ENCODE data around the gene CD55. TPM values are rescaled to one million over a fixed set of nuclear protein-coding genes. Genes with fewer than 3 reads are reported as not detected.
A peak's percentile ranks its signal among the peaks of the same experiment; 100 is the strongest.

The CD55 gene
- 61.9 TPM for total RNA-seq
- long read RNA-seq, transcript CD55-204 (10 exons, 2,892 nt) = major isoform, 58 of 97 reads
- long read RNA-seq, transcript CD55-203 (10 exons, 1,691 nt) = minor isoform, 10 of 97 reads
- long read RNA-seq, transcript CD55-201 (11 exons, 2,220 nt) = minor isoform, 14 of 97 reads
- long read RNA-seq, partial matches to known transcripts = 0 of 97 reads
- long read RNA-seq, other reads (novel, unspliced or antisense) = 15 of 97 reads

DNA sequence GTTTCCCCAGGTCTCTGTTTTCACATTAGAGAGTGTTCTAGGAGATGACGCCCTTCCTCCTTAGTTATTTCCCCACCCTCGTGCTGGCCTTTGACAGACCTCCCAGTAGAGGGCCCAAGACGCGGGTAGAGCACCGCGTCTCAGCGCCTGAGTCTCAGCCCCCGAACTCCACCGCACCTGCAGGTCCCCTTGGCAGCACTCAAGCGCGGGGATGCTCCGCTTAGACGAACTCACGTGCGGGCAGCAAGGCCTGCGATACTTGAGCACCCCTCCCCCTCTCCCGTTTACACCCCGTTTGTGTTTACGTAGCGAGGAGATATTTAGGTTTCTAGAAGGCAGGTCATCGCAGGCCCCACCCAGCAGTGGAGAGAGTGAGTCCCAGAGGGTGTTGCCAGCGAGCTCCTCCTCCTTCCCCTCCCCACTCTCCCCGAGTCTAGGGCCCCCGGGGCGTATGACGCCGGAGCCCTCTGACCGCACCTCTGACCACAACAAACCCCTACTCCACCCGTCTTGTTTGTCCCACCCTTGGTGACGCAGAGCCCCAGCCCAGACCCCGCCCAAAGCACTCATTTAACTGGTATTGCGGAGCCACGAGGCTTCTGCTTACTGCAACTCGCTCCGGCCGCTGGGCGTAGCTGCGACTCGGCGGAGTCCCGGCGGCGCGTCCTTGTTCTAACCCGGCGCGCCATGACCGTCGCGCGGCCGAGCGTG lies at the start of gene CD55:
Gene CD55, plus strand, starts transcription at position 600 of the 711 bp plus-strand sequence. Its CDS starts 88 bp downstream, at position 688.
- intact Hi-C loops (cut with DNase I) = loop anchor here (5.0 to 10.0 kb wide), 4 partner anchors 39 to 269 kb away; partner anchors contain the start of genes PFKFB2 and YOD1
- peak; percentile 99 for DNase-seq (ENCODE audit: low spot score)

- intact Hi-C loops (cut with DNase I) = no loop called here
- DNase-seq (ENCODE audit: low spot score) = no peak
Observed at GRCh38 chr1:207274882-207275281, 46.6 kb upstream of the CD55 start.

GRCh38 chr1:207276465-207276864 lies 45.0 kb upstream of the CD55 start:
- intact Hi-C loops (cut with DNase I) = no loop called here
- DNase-seq (ENCODE audit: low spot score) = no peak

GRCh38 chr1:207277241-207277640 lies 44.2 kb upstream of the CD55 start:
- DNase-seq (ENCODE audit: low spot score) = no peak
- intact Hi-C loops (cut with DNase I) = no loop called here

DNA sequence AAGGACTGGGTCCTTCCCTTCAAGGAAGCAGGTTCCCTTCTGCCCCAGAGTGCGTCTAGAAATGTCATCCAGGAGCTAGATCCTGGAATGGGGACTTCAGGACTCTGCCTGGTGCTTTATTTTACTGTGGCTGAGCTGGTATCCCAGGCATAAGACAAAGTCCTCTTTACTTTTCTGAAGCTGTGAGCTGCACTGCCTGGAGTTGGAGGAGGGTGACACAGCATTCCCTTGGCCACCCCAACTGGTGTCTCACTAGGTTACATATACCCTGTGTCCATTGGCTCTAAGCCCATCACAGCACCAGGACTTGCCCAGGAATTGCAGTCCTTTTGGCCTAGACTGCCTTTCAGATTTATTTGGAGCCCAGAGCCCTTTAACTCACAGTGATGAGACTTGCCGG lies 41.8 kb upstream of the CD55 start:
- intact Hi-C loops (cut with DNase I) = loop anchor here (5.0 kb wide), 1 partner anchor 43 kb away; the partner anchor contains the start of gene CD55
- DNase-seq (ENCODE audit: low spot score) = no peak

DNA sequence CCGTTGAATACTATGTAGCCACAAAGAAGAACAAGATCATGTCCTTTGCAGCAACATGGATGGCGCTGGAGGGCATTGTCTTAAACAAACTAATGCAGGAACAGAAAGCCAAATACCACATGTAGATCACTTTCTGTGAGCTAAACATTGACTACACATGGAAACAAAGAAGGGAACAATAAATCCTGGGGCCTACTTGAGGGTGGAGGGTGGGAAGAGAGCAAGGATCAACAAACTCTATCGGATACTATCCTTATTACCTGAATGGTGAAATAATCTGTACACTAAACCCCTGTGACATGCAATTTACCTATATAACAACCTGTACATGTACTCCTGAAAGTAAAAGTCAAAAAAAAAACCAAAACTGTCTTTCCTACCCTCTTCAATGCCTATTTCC lies 40.8 kb upstream of the CD55 start:
- DNase-seq (ENCODE audit: low spot score) = no peak
- intact Hi-C loops (cut with DNase I) = loop anchor here (5.0 kb wide), 1 partner anchor 42 kb away; the partner anchor contains the start of gene CD55

DNA sequence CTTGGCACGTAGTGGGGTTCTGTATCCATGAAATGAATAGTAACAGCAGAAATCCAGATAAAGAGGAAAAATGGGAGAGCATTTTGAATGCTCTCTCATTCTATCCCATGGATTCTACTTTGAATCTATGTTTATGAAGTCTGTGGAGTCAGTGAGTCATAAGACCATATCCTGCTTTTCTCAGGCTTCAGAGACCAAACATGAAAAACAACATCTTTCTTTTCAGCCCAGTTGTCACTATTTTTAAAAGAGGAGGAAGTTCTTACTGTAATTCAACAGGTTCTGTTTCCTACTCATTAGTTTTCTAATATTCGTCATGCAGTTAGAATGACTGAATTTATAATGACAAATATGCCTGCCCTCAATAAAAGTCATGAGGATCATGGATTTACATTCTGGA lies 39.4 kb upstream of the CD55 start:
- no peak for DNase-seq (ENCODE audit: low spot score)
- intact Hi-C loops (cut with DNase I) = loop anchor here (2.0 to 5.0 kb wide), 2 partner anchors 40 to 77 kb away; partner anchors contain the start of gene CD55

- DNase-seq (ENCODE audit: low spot score) = no peak
- intact Hi-C loops (cut with DNase I) = loop anchor here (2.0 to 5.0 kb wide), 2 partner anchors 40 to 78 kb away; partner anchors contain the start of gene CD55
Observed at GRCh38 chr1:207282496-207283380, 38.7 kb upstream of the CD55 start.

DNA sequence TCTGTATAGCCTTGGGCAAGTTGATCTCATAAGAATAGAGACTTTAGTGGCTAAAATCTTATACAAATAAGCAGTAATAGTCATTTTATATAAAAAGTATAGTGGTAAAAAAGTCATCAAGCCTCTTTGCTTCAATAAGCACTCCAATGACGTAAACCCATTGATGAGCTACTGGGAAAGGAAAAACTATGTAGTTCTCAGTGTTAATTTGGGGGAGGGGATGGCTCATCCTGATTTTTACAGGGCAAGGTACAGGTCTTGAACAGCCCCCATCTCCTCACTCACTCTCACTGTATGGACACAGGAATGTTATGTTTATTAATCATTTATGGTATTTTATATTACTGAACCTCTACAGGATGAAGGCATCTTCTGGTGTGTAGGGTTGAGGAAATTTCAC lies 38.1 kb upstream of the CD55 start:
- intact Hi-C loops (cut with DNase I) = loop anchor here (2.0 to 5.0 kb wide), 2 partner anchors 39 to 79 kb away; partner anchors contain the start of gene CD55
- no peak for DNase-seq (ENCODE audit: low spot score)

GRCh38 chr1:207284209-207284897 lies 37.1 kb upstream of the CD55 start:
- DNase-seq (ENCODE audit: low spot score) = no peak
- intact Hi-C loops (cut with DNase I) = loop anchor here (5.0 kb wide), 1 partner anchor 38 kb away; the partner anchor contains the start of gene CD55

GRCh38 chr1:207286786-207287468 lies 34.6 kb upstream of the CD55 start:
- no peak for DNase-seq (ENCODE audit: low spot score)
- intact Hi-C loops (cut with DNase I) = no loop called here

GRCh38 chr1:207288315-207288714 lies 33.2 kb upstream of the CD55 start:
- intact Hi-C loops (cut with DNase I) = no loop called here
- no peak for DNase-seq (ENCODE audit: low spot score)

GRCh38 chr1:207289756-207290155 lies 31.7 kb upstream of the CD55 start:
- intact Hi-C loops (cut with DNase I) = no loop called here

GRCh38 chr1:207291723-207292122 lies 29.8 kb upstream of the CD55 start:
- intact Hi-C loops (cut with DNase I) = no loop called here
- DNase-seq (ENCODE audit: low spot score) = no peak

More at GRCh38 chr1:207289756-207290155, 31.7 kb upstream of the CD55 start:
- DNase-seq (ENCODE audit: low spot score) = no peak

DNA sequence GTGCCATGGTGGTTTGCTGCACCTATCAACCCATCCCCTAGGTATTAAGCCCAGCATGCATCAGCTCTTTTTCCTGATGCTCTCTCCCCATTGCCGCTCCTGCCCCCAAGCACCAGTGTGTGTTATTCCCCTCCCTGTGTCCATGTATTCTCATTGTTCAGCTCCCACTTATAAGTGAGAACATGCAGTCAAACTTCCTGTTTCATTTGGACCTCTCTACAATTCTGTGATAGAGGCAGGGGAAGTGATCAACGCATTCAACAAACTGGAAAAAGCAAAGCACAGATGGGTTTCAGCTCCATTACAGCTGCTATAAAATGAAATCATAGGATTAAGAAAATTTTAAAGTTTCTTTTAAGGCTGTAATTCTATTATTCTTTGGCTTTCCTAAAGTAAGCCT lies 23.3 kb upstream of the CD55 start:
- intact Hi-C loops (cut with DNase I) = no loop called here

GRCh38 chr1:207298636-207299398 lies 22.7 kb upstream of the CD55 start:
- DNase-seq (ENCODE audit: low spot score) = no peak
- intact Hi-C loops (cut with DNase I) = no loop called here

More for the DNA sequence above, 23.3 kb upstream of the CD55 start:
- no peak for DNase-seq (ENCODE audit: low spot score)

GRCh38 chr1:207300970-207301369 lies 20.5 kb upstream of the CD55 start:
- DNase-seq (ENCODE audit: low spot score) = no peak
- intact Hi-C loops (cut with DNase I) = no loop called here
